Lower leg skin (tissue), 3 donors: ENCODE results near the gene TBL2.

ENCODE experiments used
- POLR2A ChIP-seq, 2 donors: fragments of 450-650 bp; IDR thresholded peaks; one replicate each; pipeline ENCODE4 v1.6.1; 2016 to 2017; ENCODE audit warnings: antibody characterized with exemption in 2 of 2, mild to moderate bottlenecking in 1 of 2, moderate library complexity in 1 of 2
- TF ChIP-seq, protein P1 (sequence below), 3 donors: fragments of 450-650 bp; IDR thresholded peaks; one replicate each; pipeline ENCODE4 v1.5.1; 2016; ENCODE audit warnings: antibody characterized with exemption in 3 of 3, mild to moderate bottlenecking in 3 of 3, moderate library complexity in 2 of 3

GRCh38 chr7:73555411-73555982 lies 22.9 kb downstream of the TBL2 start:
- TF ChIP-seq, protein P1, sequence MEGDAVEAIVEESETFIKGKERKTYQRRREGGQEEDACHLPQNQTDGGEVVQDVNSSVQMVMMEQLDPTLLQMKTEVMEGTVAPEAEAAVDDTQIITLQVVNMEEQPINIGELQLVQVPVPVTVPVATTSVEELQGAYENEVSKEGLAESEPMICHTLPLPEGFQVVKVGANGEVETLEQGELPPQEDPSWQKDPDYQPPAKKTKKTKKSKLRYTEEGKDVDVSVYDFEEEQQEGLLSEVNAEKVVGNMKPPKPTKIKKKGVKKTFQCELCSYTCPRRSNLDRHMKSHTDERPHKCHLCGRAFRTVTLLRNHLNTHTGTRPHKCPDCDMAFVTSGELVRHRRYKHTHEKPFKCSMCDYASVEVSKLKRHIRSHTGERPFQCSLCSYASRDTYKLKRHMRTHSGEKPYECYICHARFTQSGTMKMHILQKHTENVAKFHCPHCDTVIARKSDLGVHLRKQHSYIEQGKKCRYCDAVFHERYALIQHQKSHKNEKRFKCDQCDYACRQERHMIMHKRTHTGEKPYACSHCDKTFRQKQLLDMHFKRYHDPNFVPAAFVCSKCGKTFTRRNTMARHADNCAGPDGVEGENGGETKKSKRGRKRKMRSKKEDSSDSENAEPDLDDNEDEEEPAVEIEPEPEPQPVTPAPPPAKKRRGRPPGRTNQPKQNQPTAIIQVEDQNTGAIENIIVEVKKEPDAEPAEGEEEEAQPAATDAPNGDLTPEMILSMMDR (IDR thresholded peaks at IDR 0.05): no peak
- TF ChIP-seq POLR2A (IDR thresholded peaks at IDR 0.05): no peak
